ENCODE measurements around the gene CERS6. TPM values are rescaled to one million over a fixed set of nuclear protein-coding genes. Genes with fewer than 3 reads are reported as not detected.

The CERS6 gene
- total and polyA plus RNA-seq, 8 donors, result 3.2 to 18.0 (median 7.6) TPM

DNA sequence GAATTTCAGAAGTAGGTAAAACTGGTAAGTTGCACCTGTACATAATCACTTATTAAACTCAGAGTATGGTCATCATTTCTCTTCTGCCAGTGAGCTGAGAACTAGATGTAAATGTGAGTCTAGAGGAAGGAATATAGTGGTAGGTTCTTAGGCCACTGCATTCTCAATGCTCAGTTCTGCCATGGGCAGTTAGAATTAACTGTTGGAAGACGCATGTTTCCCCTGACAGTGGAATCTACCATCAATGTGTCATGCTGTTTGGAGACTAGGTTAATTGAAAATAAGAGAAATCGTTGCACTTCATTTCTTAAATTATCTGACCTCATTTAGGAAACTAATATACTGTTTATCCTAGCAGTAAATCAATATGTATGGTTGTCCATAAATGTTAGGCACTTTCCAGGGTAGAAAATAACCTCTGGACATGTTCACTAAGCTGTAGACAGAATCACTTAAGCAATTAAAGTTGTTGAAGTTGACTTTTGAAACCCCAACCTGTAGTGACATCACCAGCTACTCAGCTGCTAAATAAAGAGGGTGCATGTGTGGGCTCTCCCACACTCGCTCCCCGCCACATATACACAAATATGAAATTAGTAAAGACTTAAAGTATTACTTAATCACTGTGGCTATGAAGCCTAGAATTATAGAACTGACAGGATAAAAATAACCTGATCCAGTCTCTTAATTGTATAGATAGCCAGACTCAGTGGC is 254.8 kb downstream of the CERS6 start:
- no peak overlapping the region for H3K27ac ChIP-seq
- peaks cover 0 to 8% (median 3%) of the 10 kb centered on the region in 3 donors for H3K4me1 ChIP-seq
- intact Hi-C loops (cut with DNase I), result no loop called here
- DNase-seq (no peak), FAIRE-seq (no peak), ATAC-seq (no peak)
- H3K9me3 ChIP-seq, result no peaks in the 10 kb centered on the region
- 93 to 94% methylated on average over 4 of the region's 4 CpGs for WGBS, 2 donors
- no peaks in the 10 kb centered on the region for H3K36me3 ChIP-seq
- TF ChIP-seq, protein P1, sequence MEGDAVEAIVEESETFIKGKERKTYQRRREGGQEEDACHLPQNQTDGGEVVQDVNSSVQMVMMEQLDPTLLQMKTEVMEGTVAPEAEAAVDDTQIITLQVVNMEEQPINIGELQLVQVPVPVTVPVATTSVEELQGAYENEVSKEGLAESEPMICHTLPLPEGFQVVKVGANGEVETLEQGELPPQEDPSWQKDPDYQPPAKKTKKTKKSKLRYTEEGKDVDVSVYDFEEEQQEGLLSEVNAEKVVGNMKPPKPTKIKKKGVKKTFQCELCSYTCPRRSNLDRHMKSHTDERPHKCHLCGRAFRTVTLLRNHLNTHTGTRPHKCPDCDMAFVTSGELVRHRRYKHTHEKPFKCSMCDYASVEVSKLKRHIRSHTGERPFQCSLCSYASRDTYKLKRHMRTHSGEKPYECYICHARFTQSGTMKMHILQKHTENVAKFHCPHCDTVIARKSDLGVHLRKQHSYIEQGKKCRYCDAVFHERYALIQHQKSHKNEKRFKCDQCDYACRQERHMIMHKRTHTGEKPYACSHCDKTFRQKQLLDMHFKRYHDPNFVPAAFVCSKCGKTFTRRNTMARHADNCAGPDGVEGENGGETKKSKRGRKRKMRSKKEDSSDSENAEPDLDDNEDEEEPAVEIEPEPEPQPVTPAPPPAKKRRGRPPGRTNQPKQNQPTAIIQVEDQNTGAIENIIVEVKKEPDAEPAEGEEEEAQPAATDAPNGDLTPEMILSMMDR (IDR thresholded peaks at IDR 0.05), result no peak
- H3K27me3 ChIP-seq, result no peaks in the 10 kb centered on the region
- no peak overlapping the region for H3K4me3 ChIP-seq

DNA sequence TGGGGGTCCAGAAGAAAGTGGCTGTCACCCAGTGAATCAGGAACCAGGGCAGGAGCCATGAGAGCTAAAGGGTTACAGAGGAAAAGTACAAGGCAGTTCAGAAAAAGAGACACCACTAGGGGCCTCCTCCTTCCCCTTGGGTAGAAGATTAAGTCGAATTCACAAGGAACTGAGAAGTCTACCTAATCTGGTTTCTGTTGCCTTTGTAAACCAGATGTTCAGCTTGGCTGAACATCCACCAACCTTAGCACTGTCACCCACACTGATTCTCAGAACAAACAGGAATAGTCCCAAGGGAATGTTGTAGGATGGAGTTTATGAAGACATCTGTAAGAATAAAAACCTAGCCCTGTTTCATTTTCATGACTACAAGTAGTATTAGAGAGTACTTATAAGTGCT is 256.0 kb downstream of the CERS6 start:
- no peaks in the 10 kb centered on the region for H3K9me3 ChIP-seq
- no peaks in the 10 kb centered on the region for H3K27me3 ChIP-seq
- no peak overlapping the region for H3K4me3 ChIP-seq
- intact Hi-C loops (cut with DNase I), result no loop called here
- FAIRE-seq, result no peak
- H3K36me3 ChIP-seq, result no peaks in the 10 kb centered on the region
- no peak for DNase-seq
- ATAC-seq, result no peak
- TF ChIP-seq, protein P1 (IDR thresholded peaks at IDR 0.05), result no peak
- WGBS, 2 donors, result 80 to 92% methylated on average over 1 of the region's 1 CpG
- no peak overlapping the region for H3K27ac ChIP-seq
- H3K4me1 ChIP-seq, result no peaks in the 10 kb centered on the region

DNA sequence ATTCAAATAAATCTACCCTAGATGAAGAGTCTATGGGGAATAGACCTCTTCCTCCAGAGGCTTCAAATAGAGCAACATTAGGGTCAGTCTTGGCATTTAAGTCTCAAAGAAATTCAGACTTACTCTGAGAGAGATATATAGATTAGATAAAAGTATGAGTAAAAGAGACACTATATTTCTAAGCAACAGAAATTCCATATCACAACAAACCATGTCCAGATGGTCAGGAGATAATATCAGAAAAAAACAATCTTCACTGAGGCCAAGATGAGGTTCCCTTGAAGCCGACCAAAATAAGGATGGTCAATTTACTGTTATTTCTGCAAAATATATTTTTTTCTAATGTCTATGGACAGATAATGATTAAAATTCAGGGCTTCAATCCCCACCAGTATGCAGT is 257.3 kb downstream of the CERS6 start:
- ATAC-seq (no peak), DNase-seq (no peak), FAIRE-seq (no peak)
- Histone ChIP-seq H3K27me3 (no peaks in the 10 kb centered on the region), H3K4me3 (no peak overlapping the region), H3K27ac (no peak overlapping the region), H3K36me3 (no peaks in the 10 kb centered on the region), H3K9me3 (no peaks in the 10 kb centered on the region), H3K4me1 (no peaks in the 10 kb centered on the region)
- intact Hi-C loops (cut with DNase I), result no loop called here
- TF ChIP-seq, protein P1 (IDR thresholded peaks at IDR 0.05), result no peak
- WGBS, 2 donors, result 95% methylated on average over 1 of the region's 1 CpG

DNA sequence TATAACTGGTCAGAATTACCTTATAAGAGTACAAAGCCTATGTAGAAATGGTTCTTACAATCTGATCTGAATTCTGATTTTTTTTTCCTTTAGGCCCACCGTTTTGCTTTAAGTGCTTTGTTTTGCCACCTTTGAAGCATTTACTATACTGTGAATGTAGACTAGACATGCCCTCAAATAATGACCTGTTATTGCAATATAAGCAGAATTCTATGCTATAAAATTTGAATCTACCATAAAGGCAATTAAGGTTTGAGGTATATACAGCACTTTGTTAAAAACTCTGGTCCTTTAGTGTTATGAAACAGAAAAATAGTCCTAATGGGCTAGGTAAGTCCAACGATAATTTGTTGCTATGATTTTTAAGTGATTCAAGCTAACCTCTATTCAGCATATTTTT is 259.8 kb downstream of the CERS6 start:
- Histone ChIP-seq H3K4me1 (no peaks in the 10 kb centered on the region), H3K9me3 (no peaks in the 10 kb centered on the region), H3K4me3 (no peak overlapping the region), H3K27ac (no peak overlapping the region), H3K36me3 (no peaks in the 10 kb centered on the region), H3K27me3 (no peaks in the 10 kb centered on the region)
- TF ChIP-seq, protein P1 (IDR thresholded peaks at IDR 0.05), result no peak
- no peak for FAIRE-seq
- intact Hi-C loops (cut with DNase I), result no loop called here
- DNase-seq, result no peak
- 93 to 95% methylated on average over 2 of the region's 2 CpGs for WGBS, 2 donors
- ATAC-seq, result no peak

DNA sequence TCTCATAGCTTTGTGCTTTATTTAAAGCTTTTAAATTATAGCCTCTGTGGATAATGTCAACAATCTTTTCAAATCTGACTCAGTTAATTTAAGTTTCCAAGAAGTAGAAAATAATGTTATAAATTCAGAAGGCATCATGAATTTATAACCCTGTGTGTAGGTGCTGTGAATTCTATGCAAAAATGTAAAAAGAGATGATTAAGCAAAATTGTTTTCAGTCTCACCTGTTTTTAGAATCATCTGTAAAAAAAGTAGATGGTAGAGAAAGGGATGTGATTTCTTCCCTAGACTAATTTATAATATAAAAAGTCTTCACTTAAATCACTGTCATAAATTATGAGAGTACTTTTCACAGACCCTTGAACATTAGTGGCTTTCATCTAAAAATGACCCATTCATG is 260.8 kb downstream of the CERS6 start:
- ATAC-seq, result no peak

More for the DNA sequence above, 260.8 kb downstream of the CERS6 start:
- TF ChIP-seq, protein P1 (IDR thresholded peaks at IDR 0.05), result no peak
- Histone ChIP-seq H3K36me3 (no peaks in the 10 kb centered on the region), H3K27ac (no peak overlapping the region), H3K4me3 (no peak overlapping the region), H3K9me3 (no peaks in the 10 kb centered on the region), H3K4me1 (no peaks in the 10 kb centered on the region), H3K27me3 (no peaks in the 10 kb centered on the region)
- intact Hi-C loops (cut with DNase I), result no loop called here
- FAIRE-seq (no peak), DNase-seq (no peak)
